SKM-1 treated with dmso at 0.1 percent for 144 hours (cell line): ENCODE data around the gene SLC35D2.
"Not testable (repeated sequence)": the region's sequence is repeated elsewhere in the genome, so short reads cannot be mapped to it uniquely, and the experiment has no call there.

ENCODE experiments used
- DNase-seq: peaks from one replicate; lab custom pipeline; 2025; ENCODE audit not compliant: unreplicated experiment; lab: John Stamatoyannopoulos, UW

SLC35D2 gene

GRCh38 chr9:96400132-96400910 lies 16.8 kb upstream of the SLC35D2 start:
- no peak for DNase-seq

GRCh38 chr9:96399325-96399633 lies 15.8 kb upstream of the SLC35D2 start:
- no peak for DNase-seq

DNA sequence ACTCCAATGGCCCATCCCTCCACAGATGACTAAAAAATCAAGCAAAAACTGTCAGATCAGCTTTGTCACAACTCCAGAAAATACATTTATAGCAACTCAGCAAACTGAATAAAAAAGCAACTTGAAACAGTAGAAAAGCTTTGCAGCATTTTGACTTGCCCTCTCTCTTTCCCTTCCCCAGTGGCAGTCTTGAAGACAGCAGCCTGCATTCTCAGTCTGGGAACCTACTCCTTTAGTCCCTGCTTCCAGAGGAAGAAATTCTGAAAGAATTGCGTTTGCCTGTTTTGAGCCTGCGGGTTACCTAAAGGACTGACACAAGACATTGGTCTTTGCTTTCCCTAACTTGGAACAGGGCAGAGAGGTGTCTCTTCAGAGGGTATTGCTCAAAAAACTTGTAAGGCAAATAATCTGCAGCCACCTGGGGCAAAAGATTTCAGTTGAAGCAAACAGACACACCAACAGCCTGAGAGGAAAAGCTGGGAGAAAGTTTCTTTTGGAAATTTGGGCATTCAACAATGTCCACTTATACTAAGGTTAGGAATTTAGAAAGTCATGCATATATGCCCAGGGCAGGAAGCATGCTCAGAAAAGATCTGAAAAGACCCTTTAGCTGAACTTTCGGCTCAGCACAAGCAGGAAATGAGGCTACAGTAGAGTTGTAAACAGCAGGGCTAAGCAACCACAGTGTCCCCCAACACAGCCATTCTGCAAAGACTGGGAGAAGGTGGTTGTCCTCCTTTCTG lies 15.2 kb upstream of the SLC35D2 start:
- DNase-seq, result no peak

DNA sequence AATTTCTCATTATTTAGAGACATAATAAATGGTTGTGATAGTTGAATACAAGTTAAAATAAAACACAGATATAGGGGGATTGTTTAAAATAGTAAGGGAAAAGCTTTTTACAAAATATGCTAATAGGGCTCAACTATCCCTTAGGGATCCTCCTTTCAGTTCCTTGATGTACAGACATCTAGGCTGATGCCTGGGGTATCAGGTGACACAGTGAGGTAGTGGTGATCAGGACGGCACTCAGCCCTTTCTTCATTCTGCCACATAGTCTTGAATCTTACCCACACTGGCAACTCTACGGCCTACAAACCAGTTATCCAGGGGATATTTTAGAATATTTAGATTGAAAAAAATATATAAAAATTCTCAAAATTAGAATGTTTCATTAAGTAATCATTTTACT lies 12.5 kb upstream of the SLC35D2 start:
- DNase-seq, result no peak

DNA sequence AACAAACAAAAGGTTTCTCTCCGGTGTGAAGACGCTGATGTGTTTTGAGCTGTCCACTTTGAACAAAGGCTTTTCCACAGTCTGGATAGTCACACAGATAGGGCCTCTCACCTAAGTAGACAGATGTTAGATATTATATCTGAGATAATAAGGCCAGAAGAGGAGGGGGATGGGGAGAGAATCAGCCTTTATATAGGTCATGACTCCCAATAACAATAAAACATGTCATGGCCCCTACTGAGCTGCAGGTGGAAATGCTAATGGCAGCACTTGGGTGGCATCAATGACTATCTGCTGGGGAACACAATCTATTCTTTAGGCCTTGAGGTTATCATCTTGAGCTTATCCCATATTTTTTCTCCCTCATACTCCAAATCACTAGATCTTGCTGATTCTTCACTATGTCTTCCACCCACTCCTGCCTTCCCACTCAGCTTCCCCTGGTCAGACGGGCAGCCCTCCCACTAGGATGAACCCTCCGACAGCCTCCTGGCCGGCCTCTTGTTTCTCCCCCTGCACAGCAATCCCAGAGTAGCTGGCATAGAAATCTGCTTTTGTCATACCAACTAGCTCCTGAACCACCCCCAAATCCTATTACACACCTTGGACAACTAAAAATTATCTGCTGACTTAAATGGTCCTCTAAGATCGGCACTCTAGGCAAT lies 11.5 kb upstream of the SLC35D2 start:
- DNase-seq, result no peak

DNA sequence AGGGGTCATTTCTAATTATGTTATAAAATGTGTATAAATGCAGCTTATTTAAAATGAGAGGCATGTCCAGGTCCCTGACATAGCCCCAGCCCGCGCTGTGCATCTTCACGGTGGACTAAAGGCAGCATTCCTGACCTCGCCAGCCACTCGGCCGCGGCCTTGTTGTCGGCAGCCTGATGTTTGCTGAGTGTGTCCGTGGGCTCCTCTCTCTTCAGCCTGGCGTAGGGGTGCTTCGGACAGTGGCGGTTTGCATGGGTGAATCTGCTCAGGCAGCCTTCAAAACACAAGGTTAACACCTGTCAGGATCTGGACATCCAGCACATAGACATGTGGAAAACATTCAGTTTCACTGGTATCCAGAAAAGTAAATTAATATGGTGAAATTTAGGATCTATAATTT lies 8.8 kb upstream of the SLC35D2 start:
- no peak for DNase-seq

- no peak for DNase-seq
These were observed 7.7 kb upstream of the SLC35D2 start for GRCh38 chr9:96391021-96391765.

- no peak for DNase-seq
These were observed 4.6 kb upstream of the SLC35D2 start for GRCh38 chr9:96388144-96388543.

- DNase-seq, result no peak
These were observed 2.6 kb upstream of the SLC35D2 start for GRCh38 chr9:96386157-96386556.

DNA sequence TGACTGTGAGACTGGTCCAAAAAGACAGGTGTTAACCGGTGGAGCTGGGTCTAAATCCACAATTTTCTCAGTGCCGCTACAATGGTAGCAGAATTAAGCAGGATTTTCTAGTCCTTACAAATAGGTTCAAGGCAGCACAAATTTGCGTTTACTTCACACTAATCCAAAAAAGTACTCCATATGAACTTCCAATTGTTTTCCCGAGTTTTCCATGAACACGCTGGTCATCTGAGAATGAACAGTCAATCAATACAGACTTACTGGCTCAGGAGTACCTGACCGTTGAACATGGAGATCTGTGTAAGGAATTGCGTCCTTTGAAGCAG lies 709 bp downstream of the SLC35D2 start:
- DNase-seq, result no peak

GRCh38 chr9:96382175-96382574 lies 1.3 kb downstream of the SLC35D2 start:
- DNase-seq, result no peak

GRCh38 chr9:96381696-96382095 lies 1.8 kb downstream of the SLC35D2 start:
- DNase-seq, result no peak

- no peak for DNase-seq
These were observed 2.4 kb downstream of the SLC35D2 start for GRCh38 chr9:96381125-96381524.

DNA sequence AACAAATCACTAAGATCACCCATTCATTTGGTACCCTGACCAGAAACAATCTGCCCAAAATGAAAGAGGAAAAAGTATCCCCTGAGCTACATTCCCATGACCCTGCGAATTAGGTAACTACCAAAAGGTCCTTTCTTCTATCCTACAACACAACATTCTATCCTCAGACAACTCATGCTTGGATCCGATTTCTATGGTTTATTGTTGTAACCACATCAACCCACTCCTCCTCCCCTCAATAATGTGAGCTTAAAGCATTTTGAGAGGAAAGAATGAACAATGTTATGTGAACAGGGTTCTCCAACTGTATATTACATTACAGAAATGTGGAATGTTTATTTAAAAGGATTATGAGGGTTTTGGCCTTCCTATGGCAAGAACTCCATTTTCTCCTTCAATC lies 4.0 kb downstream of the SLC35D2 start:
- DNase-seq, result no peak

GRCh38 chr9:96378187-96378586 lies 5.3 kb downstream of the SLC35D2 start:
- no peak for DNase-seq

DNA sequence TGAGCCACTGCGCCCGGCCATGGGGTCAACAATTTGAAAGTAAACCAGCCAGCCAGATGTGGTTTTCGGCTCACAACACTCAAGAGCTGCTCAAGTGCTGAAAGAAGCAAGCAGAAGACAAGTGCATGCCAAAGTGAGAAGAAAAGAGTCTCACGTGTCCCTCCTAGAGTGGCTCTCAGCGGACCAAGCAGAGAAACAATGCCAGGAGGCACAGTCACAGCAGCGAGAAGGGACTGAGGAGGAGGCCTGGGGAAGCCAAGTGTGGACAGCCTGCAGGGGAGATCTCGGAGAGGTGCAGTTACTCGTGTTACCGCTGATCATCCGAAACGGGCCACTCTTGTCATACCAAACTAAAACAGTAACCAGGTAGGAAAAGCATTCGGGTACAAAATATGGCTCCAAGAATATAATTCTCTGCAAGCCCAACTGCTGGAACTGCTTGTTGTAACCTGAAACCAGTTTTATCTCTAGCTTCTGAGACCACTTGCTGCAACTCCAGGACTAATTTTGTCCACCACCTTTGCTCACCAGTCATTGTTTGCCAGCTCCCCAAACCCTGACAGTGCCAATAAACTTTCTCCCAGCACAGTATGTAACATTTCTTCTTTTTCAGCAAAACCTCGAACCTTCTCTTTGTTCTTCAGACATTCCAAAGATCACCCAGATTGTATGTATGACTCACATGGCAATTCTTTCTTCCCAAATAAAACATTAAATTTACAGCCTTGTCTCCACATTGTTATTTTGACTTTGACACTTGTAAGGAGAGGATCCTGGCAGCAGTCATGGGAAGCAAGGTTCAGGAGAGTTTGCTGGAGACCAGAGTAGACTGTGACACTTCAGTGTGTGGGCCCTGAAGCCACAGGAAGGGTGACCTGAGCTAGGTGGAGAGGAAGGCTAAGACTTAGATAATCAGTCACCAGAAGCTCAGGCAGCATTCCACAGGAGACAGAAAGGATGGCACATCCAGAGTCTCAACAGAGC lies 6.3 kb downstream of the SLC35D2 start:
- DNase-seq, result no peak

DNA sequence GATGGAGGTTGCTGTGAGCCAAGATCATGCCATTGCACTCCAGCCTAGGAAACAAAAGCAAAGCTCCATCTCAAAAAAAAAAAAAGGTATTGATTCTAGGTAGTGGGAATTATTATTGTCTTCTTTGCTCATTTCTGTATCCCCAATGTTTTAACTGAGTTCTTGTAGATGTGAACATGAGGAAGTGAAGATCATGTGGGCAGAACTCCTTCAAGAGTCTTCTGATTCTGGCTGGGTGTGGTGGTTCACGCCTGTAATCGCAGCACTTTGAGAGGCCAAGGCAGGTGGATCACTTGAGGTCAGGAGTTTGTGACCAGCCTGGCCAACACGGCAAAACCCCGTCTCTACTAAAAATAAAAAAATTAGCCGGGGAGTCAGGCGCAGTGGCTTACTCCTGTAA lies 8.0 kb downstream of the SLC35D2 start:
- not testable (repeated sequence) for DNase-seq

- no peak for DNase-seq
These were observed 15.6 kb downstream of the SLC35D2 start for GRCh38 chr9:96367943-96368342.

DNA sequence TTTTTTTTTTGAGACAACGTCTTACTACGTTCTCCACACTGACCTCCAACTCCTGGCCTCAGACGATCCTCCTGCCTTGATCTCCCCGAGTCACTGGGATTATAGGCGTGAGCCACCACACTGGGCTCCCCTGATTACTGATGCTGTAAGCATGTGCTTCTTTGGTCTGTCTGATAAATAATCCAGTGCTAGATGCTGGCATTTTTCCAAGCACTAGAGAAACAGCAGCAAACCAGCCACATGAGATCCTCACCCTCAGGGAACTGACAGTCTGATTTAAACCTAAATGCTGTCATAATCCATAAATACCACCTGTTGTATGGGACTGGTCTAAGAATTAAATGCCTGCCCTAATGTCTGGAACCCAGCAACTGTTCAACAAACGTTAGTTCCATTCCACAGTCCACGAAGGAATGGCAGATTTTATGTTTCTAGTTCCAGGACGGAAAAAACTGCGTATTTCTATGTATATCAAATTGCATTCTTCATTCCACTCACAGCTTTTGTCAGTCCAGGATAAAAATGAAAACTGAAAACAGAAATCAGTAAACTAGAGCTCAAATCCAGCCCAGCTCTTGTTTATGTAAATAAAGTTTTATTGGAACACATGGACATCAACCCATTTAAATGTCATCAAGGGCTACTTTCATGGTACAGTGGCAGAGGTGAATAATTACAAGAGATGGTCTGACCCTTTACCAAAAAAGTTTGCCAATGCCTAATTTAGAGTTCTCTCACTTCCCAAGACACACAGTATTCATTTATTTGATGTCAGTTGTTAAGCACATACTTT lies 20.1 kb downstream of the SLC35D2 start:
- DNase-seq, result no peak

DNA sequence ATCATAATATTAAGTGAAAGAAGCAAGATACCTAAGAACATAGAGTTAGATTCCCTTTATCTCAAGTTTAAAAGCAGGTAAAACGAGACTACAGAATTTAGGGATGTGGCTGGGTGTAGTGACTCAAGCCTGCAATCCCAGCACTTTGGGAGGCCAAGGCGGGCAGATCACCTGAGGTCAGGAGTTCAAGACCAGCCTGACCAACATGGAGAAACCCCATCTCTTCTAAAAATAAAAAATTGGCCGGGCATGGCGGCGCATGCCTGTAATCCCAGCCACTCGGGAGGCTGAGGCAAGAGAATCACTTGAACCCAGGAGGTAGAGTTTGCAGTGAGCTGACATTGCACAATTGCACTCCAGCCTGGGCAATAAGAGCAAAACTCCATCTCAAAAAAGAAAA lies 21.4 kb downstream of the SLC35D2 start:
- not testable (repeated sequence) for DNase-seq
